Measurements from ENCODE around the gene EMILIN2. TPM values are rescaled to one million over a fixed set of nuclear protein-coding genes. Genes with fewer than 3 reads are reported as not detected.

EMILIN2 gene
- total RNA-seq, 4 donors from 2014 or later: 4.3 to 11.3 (median 7.1) TPM

GRCh38 chr18:2884706-2885285 lies 38.0 kb downstream of the EMILIN2 start:
- no peak overlapping the region for H3K27ac ChIP-seq
- peaks cover 15% of the 10 kb centered on the region for H3K4me1 ChIP-seq
- H3K9me3 ChIP-seq: peaks cover 4% of the 10 kb centered on the region
- 92% methylated on average over 8 of the region's 13 CpGs for WGBS
- H3K27me3 ChIP-seq: no peaks in the 10 kb centered on the region
- no peak for TF ChIP-seq POLR2A (IDR thresholded peaks at IDR 0.05)
- no peak for TF ChIP-seq CTCF (IDR thresholded peaks at IDR 0.05)
- no peak for TF ChIP-seq EP300 (IDR thresholded peaks at IDR 0.05)
- no peak for TF ChIP-seq POLR2AphosphoS5 (IDR thresholded peaks at IDR 0.05)
- H3K36me3 ChIP-seq: no peaks in the 10 kb centered on the region
- peak in 1 of 2 donors; percentile 40 for DNase-seq (ENCODE audit: low spot score in 2 of 2)
- no peak overlapping the region for H3K4me3 ChIP-seq

GRCh38 chr18:2887470-2887869 lies 40.7 kb downstream of the EMILIN2 start:
- WGBS: 83% methylated on average over 4 of the region's 4 CpGs
- no peak for DNase-seq (ENCODE audit: low spot score in 2 of 2)
- TF ChIP-seq POLR2A (IDR thresholded peaks at IDR 0.05) (no peak), POLR2AphosphoS5 (IDR thresholded peaks at IDR 0.05) (no peak), EP300 (IDR thresholded peaks at IDR 0.05) (no peak), CTCF (IDR thresholded peaks at IDR 0.05) (no peak)
- no peaks in the 10 kb centered on the region for H3K4me1 ChIP-seq
- no peak overlapping the region for H3K4me3 ChIP-seq
- H3K36me3 ChIP-seq: no peaks in the 10 kb centered on the region
- H3K9me3 ChIP-seq: peaks cover 4% of the 10 kb centered on the region
- no peaks in the 10 kb centered on the region for H3K27me3 ChIP-seq
- H3K27ac ChIP-seq: no peak overlapping the region

- WGBS: 74% methylated on average over 3 of the region's 3 CpGs
- no peak overlapping the region for H3K27ac ChIP-seq
- TF ChIP-seq POLR2AphosphoS5 (IDR thresholded peaks at IDR 0.05) (no peak), POLR2A (IDR thresholded peaks at IDR 0.05) (no peak), EP300 (IDR thresholded peaks at IDR 0.05) (no peak), CTCF (IDR thresholded peaks at IDR 0.05) (no peak)
- H3K4me1 ChIP-seq: no peaks in the 10 kb centered on the region
- H3K27me3 ChIP-seq: no peaks in the 10 kb centered on the region
- H3K4me3 ChIP-seq: no peak overlapping the region
- DNase-seq (ENCODE audit: low spot score in 2 of 2): peak in 1 of 2 donors; percentile 19
- H3K9me3 ChIP-seq: peaks cover 4% of the 10 kb centered on the region
- no peaks in the 10 kb centered on the region for H3K36me3 ChIP-seq
These were observed 43.0 kb downstream of the EMILIN2 start for GRCh38 chr18:2889761-2890192.

GRCh38 chr18:2890606-2891005 lies 43.8 kb downstream of the EMILIN2 start:
- Histone ChIP-seq H3K36me3 (no peaks in the 10 kb centered on the region), H3K4me1 (no peaks in the 10 kb centered on the region), H3K4me3 (no peak overlapping the region), H3K27me3 (peaks cover 2% of the 10 kb centered on the region), H3K27ac (no peak overlapping the region), H3K9me3 (peaks cover 4% of the 10 kb centered on the region)
- DNase-seq (ENCODE audit: low spot score in 2 of 2): peak in 1 of 2 donors; percentile 50
- WGBS: 90% methylated on average over 5 of the region's 5 CpGs
- TF ChIP-seq POLR2AphosphoS5 (IDR thresholded peaks at IDR 0.05) (no peak), POLR2A (IDR thresholded peaks at IDR 0.05) (no peak), EP300 (IDR thresholded peaks at IDR 0.05) (no peak), CTCF (IDR thresholded peaks at IDR 0.05) (no peak)

GRCh38 chr18:2891526-2892431 lies 45.0 kb downstream of the EMILIN2 start:
- Histone ChIP-seq H3K36me3 (no peaks in the 10 kb centered on the region), H3K27ac (no peak overlapping the region), H3K27me3 (peaks cover 2% of the 10 kb centered on the region), H3K9me3 (no peaks in the 10 kb centered on the region), H3K4me3 (no peak overlapping the region), H3K4me1 (no peaks in the 10 kb centered on the region)
- DNase-seq (ENCODE audit: low spot score in 2 of 2): peak in 1 of 2 donors; percentile 33
- 82% methylated on average over 20 of the region's 20 CpGs for WGBS
- TF ChIP-seq EP300 (IDR thresholded peaks at IDR 0.05) (no peak), CTCF (IDR thresholded peaks at IDR 0.05) (no peak), POLR2A (IDR thresholded peaks at IDR 0.05) (no peak), POLR2AphosphoS5 (IDR thresholded peaks at IDR 0.05) (no peak)
